ENCODE measurements around the gene CD248.
A peak's percentile ranks its signal among the peaks of the same experiment; 100 is the strongest.
"Not testable (repeated sequence)": the region's sequence is repeated elsewhere in the genome, so short reads cannot be mapped to it uniquely, and the experiment has no call there.

The CD248 gene

GRCh38 chr11:66316849-66317251 is at the start of gene CD248:
CD248 (minus strand) TSS chr11:66317044; CDS start chr11:66317027, 17 bp downstream.
- no peak for DNase-seq

DNA sequence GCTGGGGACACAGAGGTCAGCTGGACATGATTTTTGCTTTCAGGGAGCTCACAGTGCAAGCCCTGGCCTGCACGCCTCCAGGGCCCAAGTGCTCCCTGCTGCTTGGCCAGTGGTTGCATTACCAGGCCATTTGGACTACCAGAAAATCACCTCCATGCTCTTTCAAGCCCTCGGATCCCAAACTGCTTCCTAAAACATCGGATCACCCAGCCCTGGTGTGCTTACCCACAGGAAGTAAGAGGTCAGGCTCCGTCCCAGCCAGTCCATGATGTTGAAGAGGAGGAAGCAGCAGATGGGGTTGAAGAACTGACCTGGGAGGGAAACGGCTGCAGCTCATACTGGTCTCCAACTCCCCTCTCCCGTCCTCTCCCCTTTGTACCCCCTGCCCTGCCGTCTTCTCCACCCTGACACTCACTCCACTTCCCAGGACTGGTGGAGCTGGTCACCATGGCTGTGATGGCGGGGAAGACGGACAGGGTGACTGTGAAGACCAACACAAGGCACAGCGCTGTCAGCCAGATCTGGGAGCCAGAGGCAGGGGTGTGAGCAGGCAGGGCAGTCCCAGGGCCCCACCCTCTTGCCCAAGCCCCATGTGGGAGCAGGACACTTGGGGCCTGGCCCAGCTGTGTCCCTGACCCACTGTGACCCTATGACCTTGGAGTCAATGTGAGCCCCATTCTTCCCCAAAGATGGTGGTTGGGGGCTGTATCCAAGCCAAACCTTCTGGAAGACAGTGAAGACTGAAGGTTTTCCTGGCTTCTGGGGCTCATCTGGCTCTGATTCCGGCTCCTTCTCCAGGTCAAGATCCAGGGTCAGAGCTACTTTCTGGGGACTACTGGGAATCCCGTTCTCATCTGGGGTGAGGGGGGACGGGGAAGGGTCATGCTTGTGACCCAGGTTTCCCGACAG is 49.1 kb upstream of the CD248 start:
- DNase-seq: no peak

- no peak for DNase-seq
Observed at GRCh38 chr11:66365166-66365565, 48.3 kb upstream of the CD248 start.

GRCh38 chr11:66363805-66364535 is 47.1 kb upstream of the CD248 start:
- DNase-seq: no peak

GRCh38 chr11:66363187-66363601 is 46.4 kb upstream of the CD248 start:
- no peak for DNase-seq

GRCh38 chr11:66362481-66363147 is 45.8 kb upstream of the CD248 start:
- no peak for DNase-seq

DNA sequence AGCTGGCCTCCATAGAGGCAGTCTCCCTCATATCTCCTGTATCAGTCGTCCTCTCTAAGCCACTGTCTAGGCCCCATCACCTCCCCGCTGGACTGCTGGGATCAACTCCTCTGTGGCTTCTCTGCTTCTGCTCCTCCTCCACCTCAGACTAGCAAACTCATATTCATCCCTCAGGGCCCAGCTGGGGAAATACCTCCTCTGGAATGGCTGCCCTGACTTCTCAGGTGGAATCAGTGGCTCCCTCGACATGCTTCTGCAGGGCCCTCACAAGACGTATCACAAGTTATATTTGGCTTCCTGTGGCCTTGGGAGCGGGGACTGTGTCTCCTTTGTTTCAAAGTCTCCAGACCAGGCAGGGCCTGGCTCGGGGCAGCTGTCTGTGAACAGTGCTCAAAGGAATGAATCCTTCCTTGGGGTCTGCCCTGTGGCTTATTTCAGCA is 44.7 kb upstream of the CD248 start:
- DNase-seq: no peak

- DNase-seq: no peak
Observed at GRCh38 chr11:66360406-66361073, 43.7 kb upstream of the CD248 start.

- DNase-seq: no peak
Observed at GRCh38 chr11:66359662-66360087, 42.8 kb upstream of the CD248 start.

DNA sequence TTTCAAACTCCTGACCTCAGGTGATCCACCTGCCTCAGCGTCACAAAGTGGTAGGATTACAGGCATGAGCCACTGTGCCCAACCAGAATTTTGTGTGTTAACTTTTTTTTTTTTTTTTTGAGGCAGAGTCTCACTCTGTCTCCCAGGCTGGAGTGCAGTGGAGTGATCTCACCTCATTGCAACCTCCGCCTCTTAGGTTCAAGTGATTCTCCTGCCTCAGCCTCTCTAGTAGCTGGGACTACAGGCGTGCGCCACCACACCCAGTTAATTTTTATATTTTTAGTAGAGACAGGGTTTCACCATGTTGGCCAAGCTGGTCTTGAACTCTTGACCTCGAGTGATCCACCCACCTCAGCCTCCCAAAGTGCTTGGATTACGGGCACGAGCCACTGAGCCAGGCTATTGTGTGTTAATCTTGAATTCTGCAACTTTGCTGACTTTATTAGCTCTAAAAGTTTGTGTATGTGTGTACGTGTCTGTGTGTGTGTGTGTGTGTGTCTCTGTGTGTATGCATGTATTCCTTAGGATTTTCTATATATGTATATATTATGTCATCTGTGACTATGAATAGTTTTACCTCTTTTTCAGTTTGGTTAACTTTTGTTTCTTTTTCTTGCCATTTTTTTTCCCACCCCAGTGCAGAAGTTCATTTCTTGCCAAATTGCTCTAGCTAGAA is 33.9 kb upstream of the CD248 start:
- DNase-seq: not testable (repeated sequence)

DNA sequence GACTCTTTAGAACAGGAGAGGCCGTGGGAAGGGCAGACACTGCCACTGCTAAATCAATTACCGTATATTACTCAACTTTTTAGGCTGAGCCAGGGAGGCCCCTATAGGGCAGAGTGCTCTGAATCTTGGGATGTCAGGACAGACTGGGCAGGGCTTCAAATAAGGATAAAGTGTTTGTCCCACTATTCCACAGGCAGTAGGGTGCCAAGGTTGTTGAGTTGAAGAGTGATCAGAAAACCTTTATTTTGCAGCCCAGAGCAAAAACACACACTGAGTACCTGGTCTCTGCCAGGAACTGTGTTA is 32.2 kb upstream of the CD248 start:
- DNase-seq: no peak

DNA sequence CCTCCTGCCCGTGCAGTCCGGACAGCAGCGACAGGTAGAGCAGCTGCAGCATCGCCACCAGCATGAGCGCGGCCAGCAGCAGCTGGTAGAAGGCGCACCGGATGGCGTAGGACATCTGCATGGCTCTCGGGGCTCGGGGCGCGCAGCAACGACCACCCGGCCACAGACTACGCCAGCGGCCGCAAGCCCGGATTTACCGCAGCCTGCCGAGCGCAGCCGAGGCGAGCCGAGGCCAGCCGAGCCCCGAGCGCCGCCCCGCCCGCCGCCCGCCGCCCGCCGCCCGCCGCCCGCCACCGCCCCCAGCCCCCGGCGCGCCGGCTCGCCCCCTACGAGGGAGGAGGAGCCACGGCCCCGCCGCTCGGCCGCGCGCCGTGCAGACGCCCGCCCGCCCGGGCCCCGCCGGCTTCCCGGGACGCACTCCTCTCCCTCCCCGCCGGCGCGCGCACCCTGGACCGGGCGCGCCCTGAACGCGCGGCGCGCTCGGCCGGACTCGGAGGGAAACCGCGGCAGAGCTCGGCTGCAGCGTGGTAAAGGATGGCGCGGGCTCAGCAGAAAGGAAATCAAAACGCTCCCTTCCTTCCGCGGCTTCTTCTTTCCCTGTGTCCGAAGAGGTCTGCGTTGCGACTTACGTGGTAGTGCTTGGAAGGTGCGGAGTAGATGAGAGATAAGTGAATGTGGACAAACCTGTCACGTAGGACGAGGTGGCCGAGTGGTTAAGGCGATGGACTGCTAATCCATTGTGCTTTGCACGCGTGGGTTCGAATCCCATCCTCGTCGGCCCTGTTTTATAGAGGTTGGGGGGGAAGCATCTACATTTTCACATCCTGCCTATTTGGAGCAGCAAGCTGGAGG is 30.8 kb upstream of the CD248 start, which contains the start of gene B4GAT1:
B4GAT1 (minus strand) TSS at position 205 of the 852 bp plus-strand sequence; CDS start at position 121, 84 bp downstream.
- peak; percentile 80 for DNase-seq

GRCh38 chr11:66346476-66347424 is 29.9 kb upstream of the CD248 start:
- DNase-seq: no peak

GRCh38 chr11:66345316-66345649 is 28.4 kb upstream of the CD248 start:
- DNase-seq: no peak

- DNase-seq: peak; percentile 95
Observed at GRCh38 chr11:66344550-66345315, 27.9 kb upstream of the CD248 start, which contains the start of gene BRMS1. BRMS1 (minus strand) TSS chr11:66345104; CDS start chr11:66342234, 2,870 bp downstream.

GRCh38 chr11:66343176-66343575 is 26.3 kb upstream of the CD248 start:
- DNase-seq: no peak

- DNase-seq: no peak
Observed at GRCh38 chr11:66341502-66342126, 24.8 kb upstream of the CD248 start.

GRCh38 chr11:66340596-66341501 is 24.0 kb upstream of the CD248 start:
- no peak for DNase-seq
